Endothelial cell of umbilical vein (primary cell): Measurements from ENCODE around the gene FOXS1.

Source experiments
- EZH2 ChIP-seq: IDR thresholded peaks from 2 replicates; pipeline ENCODE4 v1.6.1; 2012; ENCODE audit warnings: borderline replicate concordance, low read depth, mild to moderate bottlenecking, moderate library complexity, low read length, inconsistent platforms; ENCODE audit not compliant: severe bottlenecking
- POLR2AphosphoS5 ChIP-seq: IDR thresholded peaks from 2 replicates; pipeline ENCODE4 v1.6.1; 2012; ENCODE audit warnings: low read depth, mild to moderate bottlenecking, control low read depth, low read length, moderate library complexity; ENCODE audit not compliant: insufficient read depth
- TF ChIP-seq, protein P1 (sequence below), 2 donors: IDR thresholded peaks; 1 replicate in 1 of 2; 2 replicates in 1 of 2; pipeline ENCODE4 v1.5.1; 2011; ENCODE audit warnings: low read length in 2 of 2, mild to moderate bottlenecking in 2 of 2, moderate library complexity in 2 of 2, control low read depth in 1 of 2, inconsistent platforms in 1 of 2, low read depth in 1 of 2; ENCODE audit not compliant: insufficient read depth in 1 of 2; ENCODE audit errors: extremely low read depth in 1 of 2

GRCh38 chr20:31841928-31842327 lies 3.5 kb downstream of the FOXS1 start:
- no peak for TF ChIP-seq POLR2AphosphoS5
- TF ChIP-seq, protein P1, sequence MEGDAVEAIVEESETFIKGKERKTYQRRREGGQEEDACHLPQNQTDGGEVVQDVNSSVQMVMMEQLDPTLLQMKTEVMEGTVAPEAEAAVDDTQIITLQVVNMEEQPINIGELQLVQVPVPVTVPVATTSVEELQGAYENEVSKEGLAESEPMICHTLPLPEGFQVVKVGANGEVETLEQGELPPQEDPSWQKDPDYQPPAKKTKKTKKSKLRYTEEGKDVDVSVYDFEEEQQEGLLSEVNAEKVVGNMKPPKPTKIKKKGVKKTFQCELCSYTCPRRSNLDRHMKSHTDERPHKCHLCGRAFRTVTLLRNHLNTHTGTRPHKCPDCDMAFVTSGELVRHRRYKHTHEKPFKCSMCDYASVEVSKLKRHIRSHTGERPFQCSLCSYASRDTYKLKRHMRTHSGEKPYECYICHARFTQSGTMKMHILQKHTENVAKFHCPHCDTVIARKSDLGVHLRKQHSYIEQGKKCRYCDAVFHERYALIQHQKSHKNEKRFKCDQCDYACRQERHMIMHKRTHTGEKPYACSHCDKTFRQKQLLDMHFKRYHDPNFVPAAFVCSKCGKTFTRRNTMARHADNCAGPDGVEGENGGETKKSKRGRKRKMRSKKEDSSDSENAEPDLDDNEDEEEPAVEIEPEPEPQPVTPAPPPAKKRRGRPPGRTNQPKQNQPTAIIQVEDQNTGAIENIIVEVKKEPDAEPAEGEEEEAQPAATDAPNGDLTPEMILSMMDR (IDR thresholded peaks at IDR 0.05; ENCODE audit: extremely low read depth in 1 of 2, insufficient read depth in 1 of 2, low read depth in 1 of 2, low read length in 2 of 2) = no peak
- TF ChIP-seq EZH2 = no peak
